GM23248 (cell line): ENCODE data around the gene ANKLE2.

ENCODE experiments used
- EZH2 ChIP-seq: fragments of 200-600 bp; sonication (generic); IDR thresholded peaks from 2 replicates; pipeline ENCODE4 v1.6.1; 2018; ENCODE audit warnings: antibody characterized with exemption, mild to moderate bottlenecking; ENCODE audit not compliant: insufficient read depth, poor library complexity, severe bottlenecking
- EZH2phosphoT487 ChIP-seq: fragments of 200-600 bp; sonication (generic); IDR thresholded peaks from 2 replicates; pipeline ENCODE4 v1.6.1; 2018; ENCODE audit warnings: antibody characterized with exemption, moderate library complexity, mild to moderate bottlenecking, low read depth; ENCODE audit not compliant: insufficient read depth

DNA sequence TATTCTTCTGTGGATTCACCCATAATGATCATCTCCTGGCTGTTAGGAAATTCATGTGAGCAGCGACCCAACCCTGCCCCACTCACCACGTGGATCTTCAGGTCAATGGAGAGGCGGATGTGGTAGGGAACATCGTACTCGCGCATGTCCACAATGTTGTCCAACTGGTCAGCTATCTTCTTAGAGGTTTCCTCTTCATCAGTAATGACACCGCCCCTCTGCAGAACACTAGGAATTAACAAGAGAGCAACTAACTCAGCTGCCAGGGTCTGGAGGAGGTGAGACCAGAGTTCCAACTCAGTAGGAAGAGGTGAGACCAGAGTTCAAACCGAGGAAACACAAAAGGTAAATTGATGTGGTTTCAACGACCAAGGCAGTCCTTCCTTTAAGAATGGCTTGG, 84.1 kb downstream of the ANKLE2 start:
- no peak for TF ChIP-seq EZH2
- TF ChIP-seq EZH2phosphoT487 = no peak
